Smooth muscle cell of the brain vasculature (primary cell): ENCODE results near the gene MYO18B.
"Not testable (repeated sequence)": the region's sequence is repeated elsewhere in the genome, so short reads cannot be mapped to it uniquely, and the experiment has no call there.

Source experiments
- DNase-seq: peaks from one replicate; pipeline ENCODE4 v3.0.0-alpha.2; 2012; ENCODE audit warnings: low read depth, low spot score

The MYO18B gene

GRCh38 chr22:25979968-25980367 is 238.0 kb downstream of the MYO18B start:
- no peak for DNase-seq

- DNase-seq: not testable (repeated sequence)
These were observed 242.9 kb downstream of the MYO18B start for GRCh38 chr22:25984911-25985310.

GRCh38 chr22:25987948-25988347 is 246.0 kb downstream of the MYO18B start:
- DNase-seq: no peak

- no peak for DNase-seq
These were observed 249.0 kb downstream of the MYO18B start for GRCh38 chr22:25990940-25991339.

GRCh38 chr22:25992331-25992730 is 250.3 kb downstream of the MYO18B start:
- no peak for DNase-seq

GRCh38 chr22:25996669-25997068 is 254.7 kb downstream of the MYO18B start:
- DNase-seq: no peak

GRCh38 chr22:25997886-25998775 is 256.1 kb downstream of the MYO18B start:
- no peak for DNase-seq

- no peak for DNase-seq
These were observed 260.5 kb downstream of the MYO18B start for GRCh38 chr22:26002456-26002855.

GRCh38 chr22:26004477-26004876 is 262.5 kb downstream of the MYO18B start:
- DNase-seq: no peak

- DNase-seq: no peak
These were observed 266.6 kb downstream of the MYO18B start for GRCh38 chr22:26008587-26008986.

GRCh38 chr22:26016916-26017315 is 274.9 kb downstream of the MYO18B start:
- no peak for DNase-seq

GRCh38 chr22:26017932-26018331 is 275.9 kb downstream of the MYO18B start:
- no peak for DNase-seq

- DNase-seq: no peak
These were observed 277.6 kb downstream of the MYO18B start for GRCh38 chr22:26019596-26019995.

GRCh38 chr22:26021516-26021915 is 279.5 kb downstream of the MYO18B start:
- no peak for DNase-seq

GRCh38 chr22:26023104-26023775 is 281.3 kb downstream of the MYO18B start:
- no peak for DNase-seq

- no peak for DNase-seq
These were observed 283.6 kb downstream of the MYO18B start for GRCh38 chr22:26025626-26026025.

GRCh38 chr22:26027341-26027740 is 285.4 kb downstream of the MYO18B start:
- no peak for DNase-seq

GRCh38 chr22:26031641-26032040 is 289.7 kb downstream of the MYO18B start:
- no peak for DNase-seq

- DNase-seq: no peak
These were observed 291.1 kb downstream of the MYO18B start for GRCh38 chr22:26033071-26033470.

GRCh38 chr22:26033586-26033985 is 291.6 kb downstream of the MYO18B start:
- no peak for DNase-seq

GRCh38 chr22:26035523-26035922 is 293.5 kb downstream of the MYO18B start:
- no peak for DNase-seq

- no peak for DNase-seq
These were observed 296.4 kb downstream of the MYO18B start for GRCh38 chr22:26038365-26038764.

GRCh38 chr22:26041931-26042330 is 299.9 kb downstream of the MYO18B start:
- DNase-seq: no peak
